Breast epithelium (tissue), 4 donors: ENCODE measurements around the gene KIAA0319L. TPM values are rescaled to one million over a fixed set of nuclear protein-coding genes. Genes with fewer than 3 reads are reported as not detected.
A peak's percentile ranks its signal among the peaks of the same experiment; 100 is the strongest.

Experiments used
- DNase-seq, 2 donors: peaks; one replicate each; pipeline ENCODE4 v3.0.0-alpha.2; 2019; ENCODE audit warnings: low spot score in 2 of 2
- H3K27ac ChIP-seq, 2 donors: fragments of 200-600 bp; sonication (generic) in 1 of 2; one replicate each; pipeline ENCODE4 v1.5.1; 2016 to 2019; ENCODE audit warnings: mild to moderate bottlenecking in 1 of 2
- H3K27me3 ChIP-seq, 2 donors: fragments of 200-600 bp; sonication (generic) in 1 of 2; one replicate each; pipeline versions ENCODE4 v1.5.1 to v1.6.0; 2017 to 2019; ENCODE audit warnings: control low read depth in 1 of 2, mild to moderate bottlenecking in 1 of 2
- H3K36me3 ChIP-seq: fragments of 200-600 bp; one replicate; pipeline ENCODE4 v1.5.1; 2019
- H3K4me1 ChIP-seq, 2 donors: fragments of 200-600 bp; sonication (generic); one replicate each; pipeline ENCODE4 v1.5.1; 2016 to 2019; ENCODE audit warnings: control low read depth in 1 of 2
- H3K4me3 ChIP-seq, 3 donors: fragments of 200-600 bp; sonication (generic); 1 replicate in 2 of 3; 2 replicates in 1 of 3; pipeline ENCODE4 v1.5.1; 2016 to 2019; ENCODE audit warnings: mild to moderate bottlenecking in 3 of 3, moderate library complexity in 2 of 3
- H3K9me3 ChIP-seq, 2 donors: fragments of 200-600 bp; sonication (generic) in 1 of 2; one replicate each; pipeline ENCODE4 v1.5.1; 2016 to 2019; ENCODE audit warnings: control low read depth in 1 of 2
- POLR2A ChIP-seq: fragments of 450-650 bp; IDR thresholded peaks from one replicate; pipeline ENCODE4 v1.6.1; 2016; ENCODE audit warnings: antibody characterized with exemption, mild to moderate bottlenecking, moderate library complexity
- POLR2AphosphoS5 ChIP-seq, 3 donors: sonication (generic); formaldehyde crosslinking; IDR thresholded peaks; one replicate each; pipeline ENCODE4 v1.6.1; 2017; ENCODE audit warnings: antibody characterized with exemption in 3 of 3
- intact Hi-C: fragments of 100-400 bp; cut with DNase I; formaldehyde crosslinking; loops from one replicate; pipeline ENCODE4 v1.15.1; 2023; ENCODE audit warnings: low total_unique reads
- total RNA-seq, 3 donors: library from RNA; depleted of rRNA; stranded (reverse); fragments of >200 nt; gene quantifications; one replicate each; pipeline ENCODE4 v1.1.0, GENCODE V29; 2016
- TF ChIP-seq, protein P1 (sequence below), 3 donors: fragments of 450-650 bp; IDR thresholded peaks; one replicate each; pipeline ENCODE4 v1.5.1; 2016 to 2017; ENCODE audit warnings: antibody characterized with exemption in 3 of 3, mild to moderate bottlenecking in 3 of 3, moderate library complexity in 3 of 3

The KIAA0319L gene
- total RNA-seq, 3 donors from 2014 or later = 49.0 to 104 (median 103) TPM

- intact Hi-C loops = loop anchor here (10.0 kb wide), 1 partner anchor 123 kb away; no protein-coding TSS in a partner anchor
- H3K27ac ChIP-seq = no peak overlapping the region
- DNase-seq = no peak
- no peaks in the 10 kb centered on the region for H3K9me3 ChIP-seq
- H3K36me3 ChIP-seq = no peaks in the 10 kb centered on the region
- H3K4me3 ChIP-seq = no peak overlapping the region
- TF ChIP-seq POLR2AphosphoS5 (IDR thresholded peaks at IDR 0.05) (no peak), POLR2A (no peak)
- TF ChIP-seq, protein P1, sequence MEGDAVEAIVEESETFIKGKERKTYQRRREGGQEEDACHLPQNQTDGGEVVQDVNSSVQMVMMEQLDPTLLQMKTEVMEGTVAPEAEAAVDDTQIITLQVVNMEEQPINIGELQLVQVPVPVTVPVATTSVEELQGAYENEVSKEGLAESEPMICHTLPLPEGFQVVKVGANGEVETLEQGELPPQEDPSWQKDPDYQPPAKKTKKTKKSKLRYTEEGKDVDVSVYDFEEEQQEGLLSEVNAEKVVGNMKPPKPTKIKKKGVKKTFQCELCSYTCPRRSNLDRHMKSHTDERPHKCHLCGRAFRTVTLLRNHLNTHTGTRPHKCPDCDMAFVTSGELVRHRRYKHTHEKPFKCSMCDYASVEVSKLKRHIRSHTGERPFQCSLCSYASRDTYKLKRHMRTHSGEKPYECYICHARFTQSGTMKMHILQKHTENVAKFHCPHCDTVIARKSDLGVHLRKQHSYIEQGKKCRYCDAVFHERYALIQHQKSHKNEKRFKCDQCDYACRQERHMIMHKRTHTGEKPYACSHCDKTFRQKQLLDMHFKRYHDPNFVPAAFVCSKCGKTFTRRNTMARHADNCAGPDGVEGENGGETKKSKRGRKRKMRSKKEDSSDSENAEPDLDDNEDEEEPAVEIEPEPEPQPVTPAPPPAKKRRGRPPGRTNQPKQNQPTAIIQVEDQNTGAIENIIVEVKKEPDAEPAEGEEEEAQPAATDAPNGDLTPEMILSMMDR (IDR thresholded peaks at IDR 0.05) = no peak
- no peaks in the 10 kb centered on the region for H3K4me1 ChIP-seq
- no peaks in the 10 kb centered on the region for H3K27me3 ChIP-seq
These were observed 10.8 kb upstream of the KIAA0319L start for GRCh38 chr1:35567947-35568558.

GRCh38 chr1:35565742-35566133, 8.5 kb upstream of the KIAA0319L start:
- intact Hi-C loops = loop anchor here (10.0 kb wide), 1 partner anchor 121 kb away; no protein-coding TSS in a partner anchor
- Histone ChIP-seq H3K4me1 (peaks cover 0 to 5% of the 10 kb centered on the region in 2 donors), H3K4me3 (no peak overlapping the region), H3K36me3 (no peaks in the 10 kb centered on the region), H3K9me3 (no peaks in the 10 kb centered on the region), H3K27me3 (no peaks in the 10 kb centered on the region), H3K27ac (no peak overlapping the region)
- DNase-seq = no peak
- TF ChIP-seq, protein P1 (IDR thresholded peaks at IDR 0.05) = no peak
- TF ChIP-seq POLR2AphosphoS5 (IDR thresholded peaks at IDR 0.05) = no peak
- no peak for TF ChIP-seq POLR2A

GRCh38 chr1:35564884-35565741, 7.9 kb upstream of the KIAA0319L start:
- DNase-seq = no peak
- no peak overlapping the region for H3K27ac ChIP-seq
- no peaks in the 10 kb centered on the region for H3K36me3 ChIP-seq
- intact Hi-C loops = loop anchor here (10.0 kb wide), 1 partner anchor 120 kb away; no protein-coding TSS in a partner anchor
- no peak overlapping the region for H3K4me3 ChIP-seq
- no peaks in the 10 kb centered on the region for H3K27me3 ChIP-seq
- H3K4me1 ChIP-seq = peaks cover 0 to 5% of the 10 kb centered on the region in 2 donors
- no peaks in the 10 kb centered on the region for H3K9me3 ChIP-seq
- TF ChIP-seq POLR2AphosphoS5 (IDR thresholded peaks at IDR 0.05) = no peak
- no peak for TF ChIP-seq POLR2A
- TF ChIP-seq, protein P1 (IDR thresholded peaks at IDR 0.05) = peak in 1 of 3 donors; percentile 6

DNA sequence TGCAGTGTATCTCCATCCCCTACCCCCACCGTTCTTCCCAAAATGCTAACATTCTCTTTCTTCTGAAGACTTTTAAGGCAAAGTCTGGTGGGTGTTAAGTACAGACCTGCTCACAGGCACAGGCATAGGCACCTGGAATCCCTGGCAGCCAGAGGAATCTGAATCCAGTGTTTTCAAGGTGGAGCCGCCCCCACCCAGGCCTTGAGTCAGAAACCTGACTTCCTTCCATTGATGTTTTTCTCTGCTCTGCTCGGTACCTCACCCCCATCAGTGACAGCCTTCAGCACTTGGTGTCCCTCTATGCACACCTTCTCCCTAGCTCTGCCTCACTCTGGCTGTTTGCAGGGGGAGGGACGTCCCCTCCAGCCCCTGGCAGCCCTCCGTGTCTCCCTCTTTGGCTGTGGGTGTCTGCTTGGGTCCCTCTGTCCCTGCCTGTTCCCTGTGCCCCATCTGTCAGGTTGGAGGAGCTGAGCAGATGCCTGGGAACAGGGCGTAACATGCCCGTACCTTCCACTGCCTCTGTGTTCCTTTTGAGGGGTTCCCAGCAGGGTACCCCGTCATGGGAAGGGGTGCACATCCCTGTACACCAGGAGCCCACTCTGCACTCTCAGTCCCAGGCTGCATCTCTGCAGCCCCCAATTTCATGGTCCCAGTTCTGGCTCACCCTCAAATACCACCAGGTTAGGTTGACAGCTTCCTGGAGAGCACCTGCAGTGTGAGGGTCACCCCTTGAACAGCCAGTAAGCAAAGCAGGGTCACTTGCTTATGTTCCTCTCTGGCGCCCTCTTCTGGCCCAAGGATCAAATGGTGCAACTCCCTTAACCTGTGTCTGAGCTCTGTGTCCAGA, 7.1 kb upstream of the KIAA0319L start:
- no peak for TF ChIP-seq POLR2AphosphoS5 (IDR thresholded peaks at IDR 0.05)
- TF ChIP-seq, protein P1 (IDR thresholded peaks at IDR 0.05) = peak; percentile 34 to 68 (median 57)
- TF ChIP-seq POLR2A = no peak
- intact Hi-C loops = loop anchor here (10.0 kb wide), 1 partner anchor 119 kb away; no protein-coding TSS in a partner anchor
- Histone ChIP-seq H3K4me3 (no peak overlapping the region), H3K27me3 (no peaks in the 10 kb centered on the region), H3K36me3 (no peaks in the 10 kb centered on the region), H3K4me1 (peaks cover 0 to 5% of the 10 kb centered on the region in 2 donors), H3K27ac (no peak overlapping the region), H3K9me3 (no peaks in the 10 kb centered on the region)
- DNase-seq = peak; percentile 60 to 81
